Stimulated activated CD4-positive, alpha-beta T cell treated with anti-CD3 and anti-CD28 coated beads, Interleukin-4, amount 100 ng/mL, for 4 hours (primary cell): ENCODE data around the gene PPP1R3F.

Experiments used
- DNase-seq, 2 experiments: peaks; one replicate each; pipeline ENCODE4 v3.0.0-alpha.2; 2020

The PPP1R3F gene

DNA sequence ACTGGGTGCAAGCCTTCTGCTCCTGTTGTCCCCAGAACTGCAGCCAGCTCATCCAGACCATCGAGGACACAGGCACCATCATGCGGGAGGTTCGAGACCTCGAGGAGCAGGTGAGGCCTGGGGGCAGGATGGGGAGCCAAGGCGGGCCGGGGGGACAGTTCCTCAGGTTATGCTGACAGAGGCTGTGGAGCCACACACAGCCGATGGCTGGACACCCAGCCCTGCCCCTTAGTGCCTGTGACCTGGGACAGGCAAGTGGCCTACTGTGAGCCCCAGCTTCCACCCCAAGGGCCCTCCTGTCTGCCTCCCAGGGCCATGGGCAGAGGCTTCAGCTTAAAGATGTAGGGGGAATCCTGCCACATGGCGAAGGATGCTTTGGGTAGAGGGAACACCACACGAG lies 20.0 kb upstream of the PPP1R3F start:
- no peak for DNase-seq

DNA sequence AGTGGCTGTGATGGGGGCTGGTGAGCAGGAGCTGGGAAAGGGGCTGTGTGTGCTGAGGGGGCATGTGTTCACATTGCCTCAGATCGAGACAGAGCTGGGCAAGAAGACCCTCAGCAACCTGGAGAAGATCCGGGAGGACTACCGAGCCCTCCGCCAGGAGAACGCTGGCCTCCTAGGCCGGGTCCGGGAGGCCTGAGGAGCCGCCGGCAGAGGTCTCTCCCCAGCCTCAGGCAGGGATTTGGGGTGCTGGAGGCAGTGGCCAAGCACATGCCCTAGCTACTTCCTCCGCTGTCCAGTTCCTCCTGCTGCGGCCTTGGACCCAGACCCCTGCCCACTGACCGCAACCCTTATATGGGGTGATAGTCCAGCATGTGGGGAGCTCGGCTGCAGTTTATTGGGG lies 19.5 kb upstream of the PPP1R3F start:
- DNase-seq, result no peak

DNA sequence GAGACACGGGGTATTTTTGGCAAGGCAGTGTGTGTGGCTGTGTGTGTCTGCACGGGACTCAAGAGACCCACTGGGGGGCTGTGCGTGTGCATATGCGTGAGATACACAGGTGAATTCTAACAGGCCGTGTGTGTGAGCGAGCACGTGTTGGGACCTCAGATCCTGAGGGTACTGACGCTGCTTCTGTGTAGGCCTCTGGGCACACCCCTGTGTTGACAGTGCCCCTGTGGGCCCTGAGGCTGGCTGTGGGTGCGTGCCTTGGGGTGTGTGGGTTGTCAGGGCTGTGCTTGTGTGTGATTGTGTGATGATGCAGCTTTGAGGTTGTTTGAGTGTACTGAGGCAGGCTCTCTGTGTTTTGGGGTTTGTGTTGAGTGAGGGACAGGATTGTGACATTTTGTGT lies 19.0 kb upstream of the PPP1R3F start:
- DNase-seq, result no peak

DNA sequence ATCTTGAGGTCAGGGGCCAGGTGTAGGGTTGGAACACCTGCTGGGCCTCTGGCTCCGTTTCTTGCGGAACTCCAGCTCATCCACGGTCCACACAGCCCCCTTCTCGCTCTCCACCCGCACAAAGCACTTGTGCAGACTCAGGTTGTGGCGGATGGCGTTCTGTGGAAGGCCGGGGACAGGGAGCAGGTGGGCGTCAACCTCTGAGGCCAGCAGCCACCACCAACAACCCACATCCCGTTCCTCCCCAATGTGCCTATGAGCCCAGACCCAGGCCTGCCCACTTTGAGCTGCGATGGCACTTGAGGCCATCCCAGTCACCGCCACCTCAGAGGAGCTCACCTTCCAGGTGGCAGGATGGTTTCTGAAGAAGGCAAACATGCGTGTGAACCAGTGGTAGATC lies 18.3 kb upstream of the PPP1R3F start:
- DNase-seq, result no peak

DNA sequence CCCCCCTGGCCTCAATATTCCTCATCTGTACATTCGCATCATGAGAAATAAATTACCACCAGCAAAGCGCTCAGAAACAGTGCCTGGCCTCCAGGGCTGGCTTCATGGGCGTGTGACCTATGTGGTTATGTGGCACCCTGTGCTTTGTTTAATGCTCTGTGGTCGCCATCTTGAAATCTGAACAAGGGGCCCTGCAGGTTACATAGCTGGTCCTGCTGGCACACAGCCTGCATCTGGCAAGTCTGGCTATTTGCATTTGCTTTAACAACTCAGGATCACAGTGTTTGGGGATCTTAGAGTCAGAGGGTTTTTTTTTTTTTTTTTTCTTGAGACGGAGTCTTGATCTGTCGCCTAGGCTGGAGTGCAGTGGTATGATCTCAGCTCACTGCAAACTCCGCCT lies 15.0 kb upstream of the PPP1R3F start:
- no peak for DNase-seq

DNA sequence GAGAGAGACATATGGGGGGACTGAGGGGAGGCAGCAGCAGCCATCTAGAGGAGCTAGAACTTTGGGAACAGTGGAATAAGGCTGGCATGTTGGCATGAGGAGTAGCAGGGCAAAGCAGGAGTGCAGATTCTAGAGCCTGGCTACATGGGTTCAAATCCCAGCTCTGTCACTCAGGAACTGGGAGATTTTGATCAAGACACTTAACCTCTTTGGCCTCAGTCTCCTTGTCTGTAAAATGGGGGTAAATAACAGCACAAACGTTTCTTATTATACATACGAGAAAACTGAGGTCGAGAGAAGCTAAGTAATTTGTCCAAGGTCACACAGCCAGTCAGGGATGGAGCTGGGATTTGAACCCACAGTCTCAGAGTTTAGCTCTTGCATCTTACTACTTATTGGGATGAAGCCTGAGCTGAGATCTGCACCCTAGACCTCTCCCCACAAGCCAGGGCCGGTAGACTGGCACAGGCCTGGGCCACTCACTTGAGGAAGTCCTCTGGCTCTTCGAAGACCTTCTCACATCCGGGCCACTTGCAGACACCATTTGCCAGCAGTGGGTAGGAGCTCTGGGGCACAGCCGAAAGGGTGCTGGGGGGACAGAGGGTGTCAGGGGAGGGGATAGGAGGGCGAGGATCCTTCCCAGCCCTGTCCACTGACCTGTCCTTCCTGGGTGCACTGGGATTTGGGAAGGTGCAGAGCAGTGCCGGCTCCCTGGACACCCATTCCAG lies 13.2 kb upstream of the PPP1R3F start:
- no peak for DNase-seq

DNA sequence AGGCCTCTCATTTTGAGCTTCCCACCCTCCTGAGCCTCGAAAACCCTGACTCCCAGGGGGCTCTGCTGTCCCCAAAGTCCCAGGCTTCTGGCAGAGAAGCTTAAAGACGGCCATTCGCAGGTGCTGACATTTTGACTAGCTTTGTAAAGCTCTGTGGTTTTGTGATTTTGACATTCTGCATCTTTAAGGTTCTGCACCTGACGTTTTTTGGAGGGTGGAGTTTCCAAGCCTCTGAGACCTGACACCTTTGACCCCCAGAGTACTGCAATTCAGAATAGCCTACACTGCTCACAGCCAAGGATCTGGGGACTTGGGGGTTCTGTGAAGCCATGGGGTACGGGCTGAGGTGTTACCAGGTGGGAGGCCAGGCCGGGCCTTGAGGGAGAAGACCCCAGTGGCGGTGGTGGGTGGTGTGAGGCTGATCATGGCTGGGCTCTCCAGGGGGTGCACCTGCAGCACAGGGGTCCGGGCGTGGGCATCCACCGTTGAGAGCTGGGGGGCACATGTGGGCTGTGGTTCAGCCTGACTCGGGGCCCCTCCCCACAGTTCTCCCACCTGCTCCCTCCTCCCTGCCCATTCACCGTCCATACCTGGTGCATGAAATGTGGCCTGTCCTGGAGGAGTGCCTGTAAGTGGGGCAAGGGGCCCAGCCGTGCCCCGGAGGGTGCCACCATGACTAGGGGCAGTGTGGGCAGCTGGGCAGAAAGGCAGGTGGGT lies 12.4 kb upstream of the PPP1R3F start:
- DNase-seq, result no peak

DNA sequence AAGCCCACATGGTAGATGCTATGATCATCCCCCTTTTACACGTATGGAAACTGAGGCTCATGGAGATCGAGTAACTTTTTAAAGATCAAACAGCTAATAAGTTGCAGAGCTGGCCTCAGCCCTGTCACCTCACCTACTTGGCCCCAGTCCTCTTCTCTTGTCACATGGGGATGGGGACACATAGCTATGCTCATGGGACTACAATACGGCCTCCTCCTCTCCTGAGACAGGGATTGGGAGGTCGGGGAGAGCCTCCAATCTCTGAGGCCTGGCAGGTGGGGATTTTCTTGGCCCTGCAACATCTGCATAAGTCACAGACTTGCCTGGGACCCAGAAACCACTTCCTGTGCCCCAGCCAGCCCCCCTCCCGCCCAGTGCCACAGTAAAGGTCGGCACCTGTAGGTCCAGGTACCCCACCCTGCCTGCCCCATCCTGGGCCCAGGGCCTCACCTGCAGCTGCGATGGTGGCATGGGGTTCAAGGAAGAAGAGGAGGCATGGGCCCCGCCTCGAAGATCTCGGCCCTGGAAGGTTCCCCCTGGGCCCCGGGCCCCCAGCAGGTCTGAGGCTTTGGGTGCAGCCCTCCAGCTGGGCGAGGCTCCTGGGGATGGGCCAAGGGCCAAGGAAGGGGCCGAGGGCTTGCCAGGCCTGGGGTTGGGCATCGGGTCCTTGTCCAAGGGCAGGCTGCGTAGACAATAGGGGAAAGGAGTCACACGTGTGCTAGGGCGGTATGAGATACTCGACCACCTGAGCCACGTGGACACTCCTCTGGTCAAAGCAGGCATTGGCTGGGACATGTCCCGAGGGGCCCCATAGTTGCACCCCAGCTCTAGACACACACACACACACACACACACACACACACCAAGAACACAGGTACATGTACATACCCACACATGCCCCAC lies 11.5 kb upstream of the PPP1R3F start:
- peak in 1 of 2 experiments; percentile 24 for DNase-seq

DNA sequence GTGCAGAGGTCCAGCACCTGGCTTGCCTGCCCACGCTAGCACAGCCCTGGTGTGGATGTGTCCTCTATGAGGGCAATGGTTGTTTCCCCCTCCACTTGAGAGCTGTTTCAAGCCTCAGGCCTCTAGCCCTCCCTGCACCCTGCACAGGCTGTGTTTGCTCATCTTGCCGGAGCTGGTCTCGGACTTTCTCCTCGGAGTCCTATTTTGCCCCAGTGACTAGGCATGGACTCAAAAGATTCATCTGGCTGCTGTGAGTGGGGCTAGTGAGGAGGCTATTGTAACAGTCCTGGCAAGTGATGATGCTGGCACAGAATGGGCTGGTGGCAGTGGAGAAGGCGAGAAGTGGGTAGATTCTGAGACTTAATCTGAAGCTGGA lies 10.9 kb upstream of the PPP1R3F start:
- DNase-seq, result no peak

DNA sequence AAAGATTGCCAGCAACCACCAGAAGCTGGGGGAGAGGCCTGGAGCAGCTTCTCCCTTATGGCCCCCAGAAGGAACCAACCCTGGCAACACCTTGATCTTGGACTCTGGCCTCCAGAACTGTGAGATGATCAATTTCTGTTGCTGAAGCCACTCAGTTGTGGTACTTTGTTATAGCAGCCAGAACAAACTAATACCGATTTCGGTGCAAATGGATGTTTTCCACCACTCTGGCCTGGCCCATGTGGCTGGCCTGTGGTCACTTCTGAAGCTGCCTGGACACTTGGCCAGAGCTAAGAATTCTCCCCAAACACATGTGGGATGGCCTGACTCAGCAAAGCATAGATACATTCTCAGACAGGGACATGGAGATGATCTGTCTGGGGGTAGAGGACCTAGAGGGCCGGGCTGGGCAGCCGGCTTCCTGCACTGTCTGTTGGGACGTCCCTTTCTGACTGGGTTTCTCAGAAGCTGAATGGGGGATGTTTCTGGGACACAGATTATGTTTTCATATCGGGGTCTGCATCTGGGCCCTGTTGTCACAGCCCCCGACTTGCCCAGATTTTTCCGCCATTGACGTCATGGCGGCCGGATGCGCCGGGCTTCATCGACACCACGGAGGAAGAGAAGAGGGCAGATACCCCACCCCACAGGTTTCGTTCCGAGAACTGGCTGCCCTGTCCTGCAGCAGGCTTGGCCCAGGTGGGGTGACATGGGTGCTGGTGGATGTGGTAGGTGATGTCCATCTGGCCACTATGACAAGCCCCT lies 9.2 kb upstream of the PPP1R3F start:
- DNase-seq, result no peak

DNA sequence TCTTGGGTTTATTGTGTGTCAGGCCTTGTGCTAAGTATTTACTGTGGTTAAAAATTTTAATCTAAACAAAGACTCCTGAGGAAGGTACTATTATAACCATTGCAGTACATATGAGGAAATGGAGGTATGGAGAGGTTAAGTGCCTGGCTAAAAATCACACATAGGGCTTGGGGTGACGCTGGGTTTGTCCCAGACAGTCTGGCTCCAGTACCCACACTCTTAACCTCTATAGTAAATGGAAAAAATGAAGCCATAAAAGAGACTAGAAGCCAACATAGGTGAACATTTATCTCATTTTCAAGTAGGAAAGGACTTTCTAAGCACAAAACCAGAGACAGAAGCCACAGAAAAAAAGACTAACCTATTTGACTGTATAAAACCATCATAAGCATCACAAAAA lies 7.0 kb upstream of the PPP1R3F start:
- no peak for DNase-seq

DNA sequence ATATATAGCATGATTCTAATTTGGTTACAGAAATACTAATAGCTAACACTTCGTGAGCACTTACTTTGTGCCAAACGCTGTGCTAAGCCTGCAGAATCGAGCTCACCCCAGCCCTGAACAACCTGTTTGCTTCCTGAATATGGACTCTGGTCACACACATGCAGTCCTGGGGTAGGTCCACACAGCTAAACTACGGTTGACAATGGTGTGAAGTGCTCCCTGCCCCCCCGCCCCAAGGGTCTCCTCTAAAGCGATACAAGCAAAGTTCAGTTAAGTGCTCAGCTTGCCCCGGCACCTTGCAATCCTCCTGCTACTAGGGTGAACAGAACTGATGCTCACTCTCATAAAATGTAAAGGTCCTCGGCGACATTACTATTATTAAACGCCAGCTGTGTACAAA lies 6.0 kb upstream of the PPP1R3F start:
- DNase-seq, result no peak

DNA sequence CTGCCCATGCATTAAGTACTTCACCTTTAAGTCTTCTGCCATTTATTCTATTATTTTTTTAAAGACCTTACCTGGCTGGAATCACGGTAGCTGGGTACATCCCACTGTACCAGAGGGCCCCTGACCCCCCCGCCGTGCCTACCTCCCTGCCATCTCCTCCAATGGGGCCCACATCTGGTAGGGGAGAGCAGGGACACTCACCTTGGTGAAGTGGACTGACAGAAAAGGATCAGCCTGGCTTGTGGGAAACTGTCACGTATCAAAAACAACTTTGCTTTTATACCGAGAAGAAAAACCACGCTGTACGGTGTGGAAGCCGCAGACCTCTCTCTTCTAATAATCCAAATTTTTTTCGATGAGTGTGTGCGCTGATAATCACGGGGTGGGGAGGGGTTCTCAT lies 5.1 kb upstream of the PPP1R3F start, which contains the start of gene FOXP3:
TSS of gene FOXP3 (minus strand) at position 251 of the 400 bp plus-strand sequence. CDS start 6,205 bp downstream, outside the sequence.
- DNase-seq, result no peak

DNA sequence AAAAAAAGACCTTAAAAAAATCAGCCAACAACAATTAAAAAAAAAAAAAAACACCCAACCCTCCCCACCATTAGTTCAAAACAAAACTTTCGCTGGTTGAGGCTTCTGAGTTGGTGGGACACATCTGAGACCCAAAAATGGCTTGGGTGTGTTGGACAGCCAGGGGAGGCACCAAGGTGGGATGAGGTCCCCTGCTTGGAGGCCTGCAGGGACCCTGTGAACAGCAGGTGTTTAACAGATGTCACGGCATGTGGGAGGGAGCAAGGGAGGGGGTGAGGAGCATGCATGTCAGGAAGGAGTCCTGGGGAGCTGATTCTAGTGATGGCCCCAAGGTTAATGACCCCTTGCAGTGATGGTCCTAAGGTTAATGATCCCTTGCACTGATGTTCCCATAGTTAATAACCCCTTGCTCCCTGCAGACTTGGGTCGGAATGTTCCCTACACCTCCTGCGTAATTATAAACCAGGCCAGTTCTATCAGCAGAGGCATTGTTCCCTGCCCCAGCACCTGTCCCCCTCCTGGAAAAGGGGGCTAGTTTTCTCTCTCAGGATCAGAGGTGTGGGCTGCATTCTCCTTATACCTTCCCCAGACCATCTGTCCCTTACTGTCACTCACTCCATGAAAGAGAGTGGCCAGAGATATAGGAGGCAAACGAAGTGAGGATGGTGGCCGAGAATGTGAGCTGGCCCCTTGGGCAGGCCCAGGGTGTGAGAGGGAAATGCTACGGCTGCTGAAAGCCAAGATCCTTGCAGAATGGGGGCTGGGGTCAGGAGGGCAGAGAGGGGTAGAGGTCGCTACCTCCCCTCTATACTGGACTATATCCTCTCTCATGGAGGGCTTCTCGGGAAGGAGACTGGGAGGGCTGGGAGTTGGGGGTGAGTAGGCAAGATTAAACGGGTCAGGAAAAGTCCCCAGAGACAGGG lies 2.8 kb upstream of the PPP1R3F start:
- DNase-seq, result no peak

DNA sequence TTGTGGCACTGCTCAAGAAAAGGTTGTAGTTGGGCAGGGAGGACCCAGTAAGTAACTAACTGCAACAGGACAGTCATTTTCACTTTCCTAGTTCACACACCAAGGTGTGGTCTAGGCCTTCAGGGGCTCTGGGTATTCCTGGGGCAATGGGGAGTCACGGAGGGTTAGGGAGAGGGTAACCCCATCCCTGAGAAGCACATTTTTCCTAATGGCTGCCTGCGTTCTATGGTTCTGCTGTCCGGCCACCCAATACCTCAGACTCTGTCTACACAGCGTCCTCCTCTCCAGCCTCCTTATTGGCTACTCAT lies 937 bp upstream of the PPP1R3F start:
- DNase-seq, result no peak

DNA sequence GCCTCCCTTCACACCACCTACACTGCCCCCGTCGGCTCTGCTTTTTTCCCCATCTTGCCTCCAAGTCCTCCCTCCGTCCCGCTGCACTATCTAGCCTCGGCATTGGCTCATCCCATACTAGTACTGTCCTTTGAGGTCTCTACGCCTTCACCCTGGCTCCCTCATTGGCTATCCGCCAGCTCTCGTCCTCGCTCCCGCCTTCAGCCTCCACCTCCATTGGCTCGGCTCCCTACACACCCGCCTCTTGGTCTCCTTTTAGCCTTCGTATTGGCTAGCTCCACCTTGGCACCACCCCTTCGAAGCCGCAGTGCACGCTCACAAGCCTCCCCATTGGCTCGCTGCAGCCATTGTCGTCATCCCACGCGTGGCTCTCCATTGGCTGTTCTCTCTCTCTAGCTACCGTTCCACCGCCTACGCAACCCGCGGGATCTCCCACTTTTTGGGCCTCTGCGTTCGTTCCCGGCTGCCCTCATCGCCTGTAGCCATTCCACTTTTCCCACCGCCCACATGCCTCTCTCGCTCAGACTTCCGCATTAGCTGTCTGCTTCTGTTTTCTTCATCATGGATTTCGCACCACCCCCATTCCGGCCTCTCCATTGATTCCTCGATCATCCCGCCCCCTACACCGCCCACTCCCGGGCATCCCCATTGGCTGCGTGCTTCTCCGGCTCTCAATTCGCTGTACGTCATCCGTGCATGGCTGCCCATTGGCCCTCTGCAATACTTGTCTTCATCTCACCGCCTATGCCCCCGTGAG lies 405 bp upstream of the PPP1R3F start:
- peak; percentile 86 to 96 for DNase-seq

DNA sequence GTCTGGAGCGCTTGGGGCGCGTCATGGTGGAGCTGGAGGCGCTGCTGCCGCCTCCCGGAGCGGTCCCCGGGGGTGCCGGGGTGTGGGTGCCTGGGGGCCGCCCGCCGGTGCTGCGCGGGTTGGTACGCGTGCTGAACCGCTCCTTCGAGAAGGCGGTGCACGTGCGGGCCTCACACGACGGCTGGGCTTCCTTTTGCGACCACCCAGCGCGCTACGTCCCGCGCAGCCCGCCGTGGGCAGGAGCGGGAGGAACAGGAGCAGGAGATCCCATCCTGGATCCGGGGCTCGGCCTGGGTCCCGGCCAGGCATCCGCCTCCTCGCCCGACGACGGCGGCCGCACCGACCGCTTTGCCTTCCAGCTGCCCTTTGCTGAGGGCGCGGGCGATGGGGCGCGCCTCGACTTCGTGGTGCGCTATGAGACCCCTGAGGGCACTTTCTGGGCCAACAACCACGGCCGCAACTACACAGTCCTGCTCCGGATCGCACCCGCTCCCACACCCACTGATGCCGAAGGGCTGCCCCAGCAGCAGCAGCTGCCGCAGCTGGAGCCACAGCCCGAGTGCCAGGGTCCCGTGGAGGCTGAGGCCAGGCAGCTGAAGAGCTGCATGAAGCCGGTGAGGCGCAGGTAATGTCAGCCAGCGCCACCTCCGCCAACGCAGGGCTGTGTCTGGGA lies 792 bp downstream of the PPP1R3F start:
- DNase-seq, result no peak

DNA sequence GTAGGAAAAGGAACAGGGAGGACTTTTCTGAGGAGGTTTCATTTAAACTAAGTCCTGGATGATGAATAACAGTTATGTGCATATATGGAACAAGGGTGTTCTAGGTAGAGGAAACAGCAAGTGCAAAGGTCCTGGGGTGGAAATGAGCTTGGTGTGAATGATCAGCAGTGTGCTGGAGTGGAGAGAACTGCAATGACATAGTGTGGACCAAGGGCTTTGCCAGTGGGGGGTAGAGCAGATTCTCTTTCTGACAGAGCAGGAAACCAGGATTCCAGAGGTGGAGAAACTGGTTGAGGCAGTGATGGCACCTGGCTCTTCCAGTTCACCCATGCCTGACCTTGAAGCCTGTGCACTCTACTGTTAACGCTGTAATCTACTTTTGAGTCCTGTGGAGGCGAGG lies 1.7 kb downstream of the PPP1R3F start:
- no peak for DNase-seq

DNA sequence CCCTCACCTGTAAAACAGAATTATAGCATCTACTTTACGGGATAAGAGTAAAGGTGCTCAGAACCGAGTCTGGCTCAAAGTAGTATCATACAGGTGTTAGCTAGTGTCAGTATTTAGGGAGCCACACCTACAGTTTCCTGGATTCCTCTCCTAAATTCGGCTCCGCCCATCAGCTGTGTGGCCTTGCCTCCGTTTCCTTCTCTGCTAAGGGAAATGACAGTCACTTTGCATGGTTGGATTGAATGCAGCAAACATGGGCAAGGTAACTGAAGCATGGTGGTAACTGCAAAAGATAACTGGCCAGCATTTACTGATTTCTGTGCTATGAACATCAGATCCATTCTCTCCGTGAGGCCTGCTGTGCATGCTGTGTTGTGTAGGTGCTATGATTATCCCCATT lies 2.8 kb downstream of the PPP1R3F start:
- DNase-seq, result no peak

DNA sequence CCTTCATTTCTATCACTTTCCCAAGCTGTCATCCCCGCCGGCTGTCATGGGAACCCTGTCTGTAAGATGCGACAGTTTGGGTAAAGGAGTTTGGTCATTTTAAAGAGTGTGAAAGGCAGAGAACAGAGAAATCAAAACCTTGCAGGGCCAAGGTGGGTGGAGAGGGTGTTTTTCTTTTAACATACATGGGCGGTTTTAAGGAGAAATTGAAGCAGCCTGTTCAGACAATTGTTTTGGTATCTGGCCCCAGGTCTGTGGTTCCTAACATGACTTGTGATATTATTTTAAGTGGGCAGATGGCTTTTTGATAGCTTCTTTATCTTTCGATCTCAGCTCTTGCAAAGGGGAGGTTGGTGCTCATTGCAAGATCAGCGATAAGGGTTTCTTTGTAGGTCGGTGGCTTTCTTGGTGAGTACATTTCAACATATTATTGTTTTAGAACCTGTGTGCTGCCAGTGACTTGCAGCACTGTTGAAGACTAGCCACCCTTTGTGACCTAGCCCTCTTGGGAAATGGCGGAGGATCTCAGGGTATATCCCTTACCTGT lies 3.7 kb downstream of the PPP1R3F start:
- no peak for DNase-seq
